Activated CD4-positive, alpha-beta T cell treated with anti-CD3 and anti-CD28 coated beads, Interleukin-2, Interleukin-4, amounts not matched to agents 100 ng/mL and 50 ng/mL, durations not matched to agents 16 hours and 8 hours (primary cell): ENCODE data around the gene DAP.
"Not testable (repeated sequence)": the region's sequence is repeated elsewhere in the genome, so short reads cannot be mapped to it uniquely, and the experiment has no call there.

Experiments used
- DNase-seq: peaks from one replicate; pipeline ENCODE4 v3.0.0-alpha.2; 2020; ENCODE audit warnings: low spot score

The DAP gene, protein sequence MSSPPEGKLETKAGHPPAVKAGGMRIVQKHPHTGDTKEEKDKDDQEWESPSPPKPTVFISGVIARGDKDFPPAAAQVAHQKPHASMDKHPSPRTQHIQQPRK

DNA sequence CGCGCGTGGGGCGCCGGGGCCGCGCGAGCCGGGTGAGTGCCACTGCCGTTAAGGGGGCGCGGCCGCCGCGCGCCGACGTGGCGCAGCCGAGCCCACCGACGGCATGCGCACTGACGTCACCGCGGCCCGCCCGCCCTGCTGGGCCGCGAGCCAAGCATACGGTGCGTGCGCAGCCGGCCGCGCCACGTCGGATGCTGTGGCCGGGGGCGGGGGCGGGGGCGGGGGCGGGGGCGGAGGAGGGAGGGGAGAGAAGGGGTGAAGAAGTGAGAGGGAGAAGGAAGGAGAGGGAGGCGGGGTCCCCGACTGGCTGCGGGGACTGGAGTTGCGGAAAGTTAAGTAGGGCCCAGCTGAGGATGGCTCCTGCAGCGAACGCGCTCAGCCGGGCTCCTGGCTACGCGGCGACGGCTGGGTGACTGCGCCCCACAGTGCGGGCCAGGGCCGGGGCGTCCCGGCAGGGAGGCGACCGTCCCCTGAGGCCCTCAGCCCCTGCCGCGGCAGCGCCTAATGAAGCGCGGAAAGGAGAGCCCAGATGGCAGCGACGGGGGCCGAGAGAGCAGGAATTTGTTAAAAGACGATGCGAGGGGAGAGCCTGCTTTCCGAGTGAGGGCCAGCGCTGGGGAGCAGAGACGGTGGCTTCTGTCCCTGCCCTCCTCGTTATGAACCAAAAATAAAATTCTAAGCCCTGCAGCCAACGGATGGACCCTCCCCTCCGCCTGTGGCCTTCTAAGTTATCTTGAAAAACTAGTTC lies at the start of gene DAP:
DAP (minus strand) TSS at position 50 of the 748 bp plus-strand sequence. CDS start 166 bp downstream, outside the sequence.
- DNase-seq, result peak; percentile 89

DNA sequence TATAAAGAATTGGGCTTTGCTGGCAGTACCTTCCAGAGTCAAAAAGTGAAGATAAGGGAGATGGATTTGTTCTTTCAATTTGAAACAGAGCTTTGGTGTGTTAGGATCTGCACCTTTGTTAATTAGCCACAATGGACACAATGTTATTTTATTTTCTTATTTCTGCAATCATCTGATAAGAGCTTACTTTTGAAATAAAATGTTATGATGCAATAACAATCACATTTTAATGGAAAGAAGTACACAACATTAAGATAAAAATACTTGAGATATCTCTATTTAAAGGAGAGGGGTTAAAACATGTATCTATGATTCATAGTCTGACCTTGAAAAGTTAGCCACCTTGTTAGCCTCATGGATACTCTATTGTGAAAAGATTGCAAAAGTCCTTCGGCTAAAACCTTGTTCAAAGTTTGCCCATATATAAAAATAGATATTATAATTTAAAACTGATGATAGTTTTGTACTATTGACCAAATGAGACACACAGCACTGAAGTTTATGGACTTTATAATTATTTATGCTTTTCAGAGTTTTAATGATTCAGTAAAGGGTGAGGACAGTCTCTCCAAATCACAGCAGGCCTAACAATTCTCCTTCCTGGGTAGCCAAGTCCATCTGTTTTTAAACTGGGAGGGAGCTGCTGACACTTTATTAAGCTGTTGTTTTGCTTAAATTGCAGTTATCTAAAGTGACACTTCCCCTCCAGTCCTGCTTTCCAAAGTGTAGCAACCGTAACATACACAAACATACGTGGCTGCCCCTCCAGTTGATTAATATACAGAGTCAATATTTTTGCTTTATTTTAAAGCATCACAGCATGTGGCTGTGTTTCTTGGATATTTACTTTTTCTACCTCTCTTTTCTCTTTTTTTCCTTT lies 47.6 kb upstream of the DAP start:
- DNase-seq, result no peak

DNA sequence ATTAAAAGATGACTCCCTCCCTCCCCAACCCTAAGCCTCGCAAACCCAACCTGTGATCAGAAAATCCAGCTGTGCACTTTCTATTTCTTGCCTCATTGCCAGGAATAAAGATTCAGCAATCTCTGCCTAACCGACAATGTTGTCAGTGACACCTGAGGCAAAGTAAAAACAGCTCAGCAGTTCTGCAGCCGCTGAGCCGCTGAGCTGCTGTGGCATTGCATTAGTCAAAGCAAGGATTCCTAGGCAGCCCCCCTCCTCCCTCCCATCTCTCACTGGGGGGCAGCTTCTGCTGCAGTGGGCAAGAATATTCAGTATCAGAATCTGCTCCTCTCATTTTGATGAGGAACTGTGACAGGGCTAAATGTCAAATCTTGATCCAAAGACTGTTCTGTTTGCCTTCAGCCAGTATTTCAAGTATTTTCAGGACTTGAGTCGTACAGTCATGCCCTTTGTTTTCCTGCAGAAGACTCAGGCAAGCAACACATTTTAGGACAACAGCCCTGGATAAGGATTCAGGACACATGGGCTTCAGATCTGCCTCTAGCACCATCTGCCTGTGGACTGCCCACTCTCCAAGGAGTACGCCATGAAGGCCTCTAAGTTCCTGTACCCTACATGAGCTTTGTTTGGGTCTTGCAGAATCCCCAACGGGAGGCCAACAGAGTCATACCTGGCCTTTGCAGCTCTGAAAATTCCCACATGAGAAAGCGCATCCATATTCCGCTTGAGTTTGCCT lies 41.1 kb upstream of the DAP start:
- no peak for DNase-seq

GRCh38 chr5:10800852-10801251 lies 39.8 kb upstream of the DAP start:
- DNase-seq, result no peak

- no peak for DNase-seq
Observed at GRCh38 chr5:10797261-10797660, 36.2 kb upstream of the DAP start.

DNA sequence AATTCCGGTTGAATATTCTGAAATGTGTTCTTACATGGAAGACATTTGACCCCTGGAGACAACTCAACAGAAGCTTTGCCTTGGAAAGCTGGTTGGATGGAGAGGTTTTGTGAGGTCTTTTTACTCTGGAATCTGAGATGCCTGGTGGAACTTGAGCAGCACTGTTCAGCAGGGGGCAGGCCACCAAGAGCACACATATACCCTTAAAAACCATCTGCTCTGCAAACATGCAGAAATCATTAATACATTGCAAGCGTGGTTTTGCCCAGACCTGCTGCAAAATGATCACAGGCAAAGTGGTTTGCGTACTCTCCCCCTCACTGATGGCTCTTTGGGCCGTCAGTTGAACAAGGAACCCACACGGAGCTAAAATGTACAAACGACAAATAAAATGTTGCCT lies 32.8 kb upstream of the DAP start:
- no peak for DNase-seq

DNA sequence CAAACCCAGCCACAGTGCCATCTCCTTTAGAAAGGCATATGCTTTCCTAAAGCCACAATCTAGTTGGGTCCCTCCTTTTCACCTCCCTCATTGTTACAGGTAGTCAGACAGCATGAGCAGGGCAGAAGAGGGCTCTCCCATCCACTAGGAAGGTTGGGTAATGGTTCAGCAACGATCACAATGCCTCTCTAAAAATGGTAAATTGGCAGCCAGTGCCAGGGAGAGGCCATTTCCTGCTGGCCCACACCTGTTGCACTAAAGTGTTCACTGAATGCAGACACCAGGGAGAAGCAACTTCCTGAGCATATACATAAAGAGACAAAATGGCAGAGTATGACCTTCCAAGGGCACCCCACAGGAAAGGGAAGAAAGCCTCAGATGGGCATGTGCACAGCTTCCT lies 31.3 kb upstream of the DAP start:
- no peak for DNase-seq

GRCh38 chr5:10789726-10790125 lies 28.7 kb upstream of the DAP start:
- DNase-seq, result no peak

DNA sequence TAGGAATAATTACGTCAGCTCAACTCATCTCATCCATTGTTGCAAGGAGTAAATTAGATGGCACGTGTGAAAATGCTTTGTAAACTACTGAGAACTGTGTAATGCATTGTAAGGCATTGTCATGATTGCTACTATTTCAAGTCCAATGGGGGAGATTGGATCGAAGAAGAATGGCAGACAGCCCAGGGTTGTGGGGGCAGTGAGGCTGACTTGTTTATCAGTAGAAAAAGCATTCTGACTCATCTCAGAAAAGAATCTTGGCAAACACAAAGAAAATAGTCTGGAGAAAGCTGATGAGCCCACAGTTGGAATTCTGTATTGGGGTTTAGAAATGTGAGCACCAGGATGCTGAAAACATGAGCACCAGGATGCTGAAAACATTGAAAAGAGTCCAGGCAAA lies 28.0 kb upstream of the DAP start:
- no peak for DNase-seq

GRCh38 chr5:10788358-10788757 lies 27.3 kb upstream of the DAP start:
- DNase-seq, result no peak

GRCh38 chr5:10786835-10787234 lies 25.8 kb upstream of the DAP start:
- DNase-seq, result no peak

- not testable (repeated sequence) for DNase-seq
Observed at GRCh38 chr5:10780208-10780607, 19.2 kb upstream of the DAP start.

GRCh38 chr5:10779592-10779991 lies 18.6 kb upstream of the DAP start:
- no peak for DNase-seq

GRCh38 chr5:10778179-10778910 lies 17.3 kb upstream of the DAP start:
- no peak for DNase-seq

DNA sequence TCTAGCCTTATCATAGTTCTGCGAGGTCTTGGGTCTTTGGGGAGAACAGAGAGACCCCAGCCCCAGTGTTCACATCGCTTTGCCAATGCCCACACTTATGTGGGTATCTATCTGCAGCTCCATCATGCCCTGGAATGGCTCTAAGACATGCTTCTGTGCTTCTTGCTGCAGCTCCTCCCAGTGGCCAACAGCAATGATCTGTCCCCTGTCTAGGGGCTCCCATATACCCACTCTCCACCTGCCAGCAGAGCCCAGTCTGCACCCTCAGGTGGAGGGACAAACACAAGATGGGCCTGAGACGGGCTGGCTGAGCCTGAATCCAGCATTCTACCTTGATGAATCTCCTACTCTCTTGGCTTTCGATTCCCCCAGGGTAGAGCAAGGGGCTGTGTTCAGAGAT lies 14.6 kb upstream of the DAP start:
- no peak for DNase-seq

DNA sequence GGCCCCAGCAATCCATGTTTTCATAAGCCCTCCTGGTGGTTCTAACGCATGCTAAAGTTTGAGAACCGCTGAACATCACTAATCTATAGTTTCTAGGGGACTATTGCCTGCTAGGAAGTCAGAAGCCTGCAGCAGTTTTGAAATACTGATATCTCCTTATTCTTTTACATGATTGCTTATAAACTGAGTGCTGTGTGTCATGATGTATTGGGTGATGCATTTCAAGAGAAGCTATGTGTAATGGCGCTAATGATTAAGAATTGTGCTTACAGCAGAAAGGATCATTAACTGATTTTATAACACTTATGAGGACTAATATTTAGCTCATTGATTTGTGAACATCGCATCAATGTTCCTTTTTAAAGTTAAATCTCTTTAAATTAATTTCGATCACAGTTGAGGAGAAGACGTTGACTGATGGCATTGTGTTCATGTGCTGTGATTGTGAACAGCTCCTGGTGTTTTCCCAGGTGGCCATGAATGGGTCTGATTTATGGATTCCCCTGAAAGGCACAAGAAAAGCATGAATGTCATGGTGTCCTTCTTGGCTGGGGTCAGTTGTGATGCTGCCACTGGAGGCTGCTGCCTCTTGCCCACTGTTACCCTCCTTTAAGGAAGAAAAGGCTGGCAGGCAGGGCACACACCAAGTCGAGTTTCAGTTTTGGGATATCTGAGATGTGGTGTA lies 12.0 kb upstream of the DAP start:
- no peak for DNase-seq

DNA sequence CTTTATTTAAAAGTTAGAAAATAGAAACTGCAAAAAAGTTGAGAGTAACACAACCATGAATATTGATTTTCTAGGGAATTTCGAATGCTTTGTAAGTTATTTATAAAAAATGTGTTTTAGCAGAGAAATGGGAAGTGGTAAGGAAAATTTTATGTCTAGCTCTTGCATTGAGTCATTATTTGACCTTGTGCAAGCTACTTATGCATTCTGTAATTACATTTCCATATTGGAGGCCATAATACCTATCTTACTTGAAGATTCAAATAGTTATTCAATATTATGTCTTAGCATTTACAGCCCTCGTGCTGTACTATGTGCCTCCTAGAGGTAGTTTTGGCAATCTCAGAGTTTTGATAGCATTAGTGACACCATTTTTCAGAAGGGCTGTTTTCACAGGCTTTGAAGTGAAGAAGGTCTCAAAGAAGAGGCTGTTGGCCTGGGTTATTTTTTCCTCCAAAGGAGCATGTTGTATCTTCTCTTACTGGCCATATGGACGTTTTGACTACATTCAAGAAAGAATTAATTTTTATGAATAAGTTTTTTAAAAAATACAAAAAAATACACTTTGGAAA lies 7.4 kb upstream of the DAP start:
- no peak for DNase-seq

GRCh38 chr5:10762776-10763500 lies 1.9 kb upstream of the DAP start:
- DNase-seq, result no peak

DNA sequence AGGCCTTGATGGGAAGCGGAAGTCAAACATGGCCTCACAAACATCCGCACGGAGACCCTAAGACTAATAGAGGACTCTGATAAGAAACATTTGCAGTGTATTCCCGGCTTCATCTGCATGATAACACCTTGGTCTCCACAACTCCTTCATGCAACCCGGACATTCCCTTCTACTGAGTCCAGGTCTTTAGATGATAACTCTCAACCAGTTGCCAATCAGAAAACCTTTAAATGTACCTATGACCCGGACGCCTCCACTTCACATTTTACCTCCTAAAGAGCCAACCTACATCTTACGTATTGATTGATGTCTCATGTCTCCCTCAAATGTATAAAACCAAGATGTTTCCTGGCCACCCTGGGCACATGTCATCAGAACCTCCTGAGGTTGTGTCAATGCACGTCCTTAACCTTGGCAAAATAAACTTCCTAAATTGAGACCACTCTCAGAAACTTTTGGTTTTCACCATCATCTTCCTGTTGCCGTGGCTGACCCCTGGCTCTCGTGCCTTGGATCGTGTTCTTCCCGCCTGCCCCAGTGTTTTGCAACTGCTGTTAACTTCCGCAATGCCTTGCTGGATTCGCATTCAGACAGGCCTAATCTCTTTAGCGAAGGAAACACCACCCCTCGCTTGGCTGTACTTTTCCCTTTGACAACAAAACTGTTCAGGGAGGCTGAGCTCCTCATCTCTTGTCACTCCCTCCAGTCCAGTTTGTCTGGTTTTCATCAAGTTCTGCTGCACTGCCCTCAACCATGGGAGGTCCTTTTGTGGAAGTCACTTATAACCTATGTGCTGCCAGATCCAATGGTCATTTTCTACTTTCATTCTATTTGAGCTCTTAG lies 1.1 kb upstream of the DAP start:
- DNase-seq, result no peak
